Measurements from ENCODE around the gene DDX42. TPM values are rescaled to one million over a fixed set of nuclear protein-coding genes. Genes with fewer than 3 reads are reported as not detected.
"Not testable (repeated sequence)": the region's sequence is repeated elsewhere in the genome, so short reads cannot be mapped to it uniquely, and the experiment has no call there.

DDX42 gene
- total RNA-seq, 1 experiment from 2014 or later, result 52.8 TPM

GRCh38 chr17:63850401-63850800 lies 76.4 kb downstream of the DDX42 start:
- DNase-seq (ENCODE audit: low spot score), result no peak
- in situ Hi-C loops (cut with HindIII; ENCODE audit: low sequenced_read_pairs), result no loop called here

GRCh38 chr17:63853260-63853659 lies 79.3 kb downstream of the DDX42 start:
- in situ Hi-C loops (cut with HindIII; ENCODE audit: low sequenced_read_pairs), result no loop called here
- DNase-seq (ENCODE audit: low spot score), result no peak

- in situ Hi-C loops (cut with HindIII; ENCODE audit: low sequenced_read_pairs), result no loop called here
- DNase-seq (ENCODE audit: low spot score), result no peak
Measured at GRCh38 chr17:63854709-63855108, 80.7 kb downstream of the DDX42 start.

GRCh38 chr17:63855185-63855584 lies 81.2 kb downstream of the DDX42 start:
- in situ Hi-C loops (cut with HindIII; ENCODE audit: low sequenced_read_pairs), result no loop called here

GRCh38 chr17:63856425-63856824 lies 82.5 kb downstream of the DDX42 start:
- DNase-seq (ENCODE audit: low spot score); in situ Hi-C loops (cut with HindIII; ENCODE audit: low sequenced_read_pairs): not testable (repeated sequence)

More at GRCh38 chr17:63855185-63855584, 81.2 kb downstream of the DDX42 start:
- DNase-seq (ENCODE audit: low spot score), result no peak

- DNase-seq (ENCODE audit: low spot score), result no peak
- in situ Hi-C loops (cut with HindIII; ENCODE audit: low sequenced_read_pairs), result no loop called here
Measured at GRCh38 chr17:63859257-63859656, 85.3 kb downstream of the DDX42 start.

- in situ Hi-C loops (cut with HindIII; ENCODE audit: low sequenced_read_pairs); DNase-seq (ENCODE audit: low spot score): not testable (repeated sequence)
Measured at GRCh38 chr17:63866625-63867024, 92.7 kb downstream of the DDX42 start.

Other genes with a start within 250 kb of the DDX42 start
- gene DCAF7, start 223.7 kb upstream of the DDX42 start, total RNA-seq (2014; rRNA removed; shearing (Covaris generic)), result 14.7 and 18.7 TPM in 2 replicates
- gene TACO1, start 173.3 kb upstream of the DDX42 start, total RNA-seq (2014; rRNA removed; shearing (Covaris generic)), result 63.9 and 64.6 TPM in 2 replicates
- 9.1 and 13.8 TPM in 2 replicates for gene MAP3K3, start 151.8 kb upstream of the DDX42 start, total RNA-seq (2014; rRNA removed; shearing (Covaris generic))
- 51.6 and 72.5 TPM in 2 replicates for gene LIMD2, start 74.0 kb upstream of the DDX42 start, total RNA-seq (2014; rRNA removed; shearing (Covaris generic))
- 15.3 and 26.8 TPM in 2 replicates for gene STRADA, start 32.4 kb upstream of the DDX42 start, total RNA-seq (2014; rRNA removed; shearing (Covaris generic))
- 32.4 and 52.8 TPM in 2 replicates for gene CCDC47, start 573 bp upstream of the DDX42 start, total RNA-seq (2014; rRNA removed; shearing (Covaris generic))
- 114 and 133 TPM in 2 replicates for gene PSMC5, start 53.3 kb downstream of the DDX42 start, total RNA-seq (2014; rRNA removed; shearing (Covaris generic))
- 58.2 and 71.0 TPM in 2 replicates for gene FTSJ3, start 53.5 kb downstream of the DDX42 start, total RNA-seq (2014; rRNA removed; shearing (Covaris generic))
- gene SMARCD2, start 68.5 kb downstream of the DDX42 start, total RNA-seq (2014; rRNA removed; shearing (Covaris generic)), result 128 and 144 TPM in 2 replicates
- gene CSH2, start 99.5 kb downstream of the DDX42 start, total RNA-seq (2014; rRNA removed; shearing (Covaris generic)), result not detected in 2 replicates
- gene GH2, start 107.8 kb downstream of the DDX42 start, total RNA-seq (2014; rRNA removed; shearing (Covaris generic)), result not detected in 2 replicates
- not detected in 2 replicates for gene CSH1, start 122.4 kb downstream of the DDX42 start, total RNA-seq (2014; rRNA removed; shearing (Covaris generic))
- not detected in 2 replicates for gene CSHL1, start 137.1 kb downstream of the DDX42 start, total RNA-seq (2014; rRNA removed; shearing (Covaris generic))
- not detected in 2 replicates for gene GH1, start 144.7 kb downstream of the DDX42 start, total RNA-seq (2014; rRNA removed; shearing (Covaris generic))
- gene CD79B, start 158.2 kb downstream of the DDX42 start, total RNA-seq (2014; rRNA removed; shearing (Covaris generic)), result 1.3 TPM in 1 of 2 replicates, not detected in the other
- not detected in 2 replicates for gene SCN4A, start 198.7 kb downstream of the DDX42 start, total RNA-seq (2014; rRNA removed; shearing (Covaris generic))
- gene PRR29, start 224.2 kb downstream of the DDX42 start, total RNA-seq (2014; rRNA removed; shearing (Covaris generic)), result 1.1 and 3.1 TPM in 2 replicates
- gene ICAM2, start 246.5 kb downstream of the DDX42 start, total RNA-seq (2014; rRNA removed; shearing (Covaris generic)), result not detected in 2 replicates

Measured in G401 (cell line).